Thyroid gland (tissue), 4 donors: Measurements from ENCODE around the gene SMIM22. TPM values are rescaled to one million over a fixed set of nuclear protein-coding genes. Genes with fewer than 3 reads are reported as not detected.

ENCODE experiments used
- DNase-seq, 2 donors: peaks; one replicate each; pipeline ENCODE4 v3.0.0-alpha.2; 2019
- H3K27ac ChIP-seq, 3 donors: fragments of 200-600 bp; sonication (generic); 1 replicate in 2 of 3; 2 replicates in 1 of 3; pipeline ENCODE4 v1.5.1; 2016 to 2019; ENCODE audit warnings: mild to moderate bottlenecking in 1 of 3, moderate library complexity in 1 of 3
- H3K27me3 ChIP-seq: fragments of 200-600 bp; sonication (generic); one replicate; pipeline ENCODE4 v1.5.1; 2019
- H3K36me3 ChIP-seq, 2 donors: fragments of 200-600 bp; sonication (generic); one replicate each; pipeline ENCODE4 v1.5.1; 2016 to 2019
- H3K4me1 ChIP-seq, 2 donors: fragments of 200-600 bp; sonication (generic); one replicate each; pipeline ENCODE4 v1.5.1; 2017 to 2019
- H3K4me3 ChIP-seq, 3 donors: fragments of 200-600 bp; sonication (generic); replicated peaks in 1 of 3; 1 replicate in 2 of 3; 2 replicates in 1 of 3; pipeline ENCODE4 v1.5.1; 2016; ENCODE audit warnings: mild to moderate bottlenecking in 1 of 3
- H3K9me3 ChIP-seq: fragments of 200-600 bp; sonication (generic); one replicate; pipeline ENCODE4 v1.5.1; 2017
- POLR2A ChIP-seq, 2 donors: fragments of 450-650 bp; IDR thresholded peaks; one replicate each; pipeline ENCODE4 v1.6.1; 2017; ENCODE audit warnings: antibody characterized with exemption in 2 of 2, mild to moderate bottlenecking in 2 of 2, moderate library complexity in 1 of 2
- WGBS, 2 donors: methylation state at CpG; one replicate each; pipeline ENCODE4 v1.1.5; 2017; 5-methylcytosine and 5-hydroxymethylcytosine counted together
- intact Hi-C: fragments of 100-400 bp; cut with DNase I; formaldehyde crosslinking; loops from one replicate; pipeline ENCODE4 v1.15.1; 2023
- total RNA-seq, 4 donors: library from RNA; depleted of rRNA; stranded (reverse); fragments of >200 nt; gene quantifications; one replicate each; pipeline ENCODE4 v1.2.3, GENCODE V29; 2016
- TF ChIP-seq, protein P1 (sequence below), 6 experiments: fragments of 200-600 bp in 3 of 6; fragments of 450-650 bp in 3 of 6; sonication (generic) in 3 of 6; IDR thresholded peaks; one replicate each; pipeline ENCODE4 v1.5.1; 2016 to 2019; ENCODE audit warnings: antibody characterized with exemption in 6 of 6, mild to moderate bottlenecking in 2 of 6, inconsistent platforms in 1 of 6, moderate library complexity in 1 of 6

The SMIM22 gene
- total RNA-seq, 4 donors from 2014 or later = not detected

DNA sequence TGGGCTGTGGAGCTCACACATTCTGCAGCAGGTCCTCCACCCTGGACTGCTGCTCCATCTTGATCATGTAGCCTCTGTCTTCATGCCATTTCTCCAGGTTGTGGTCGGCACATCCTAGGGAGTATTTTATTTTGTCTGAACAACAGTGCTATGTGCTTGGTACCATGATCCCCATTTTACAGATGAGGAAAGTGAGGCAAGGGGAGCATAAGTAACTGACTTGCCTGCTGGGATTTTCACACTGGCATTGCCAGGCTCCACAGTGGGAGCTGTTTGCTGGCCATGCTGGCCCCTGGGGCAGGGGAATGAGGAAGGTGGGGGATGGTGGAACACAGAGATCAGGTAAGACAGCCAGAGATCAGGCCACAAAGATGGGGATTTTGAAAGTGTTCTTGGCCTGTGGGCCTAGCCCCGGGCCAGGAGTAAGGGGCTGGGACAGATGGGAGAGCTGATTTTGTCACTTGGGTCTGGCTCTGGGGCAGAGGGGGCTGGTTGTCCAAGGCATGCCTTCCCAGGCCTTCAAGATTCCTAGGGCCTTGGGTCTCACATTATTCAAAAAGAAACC, 18.9 kb upstream of the SMIM22 start:
- no peak for DNase-seq
- no peak overlapping the region for H3K27ac ChIP-seq
- H3K36me3 ChIP-seq = no peaks in the 10 kb centered on the region
- intact Hi-C loops = no loop called here
- TF ChIP-seq POLR2A (IDR thresholded peaks at IDR 0.05) = no peak
- TF ChIP-seq, protein P1, sequence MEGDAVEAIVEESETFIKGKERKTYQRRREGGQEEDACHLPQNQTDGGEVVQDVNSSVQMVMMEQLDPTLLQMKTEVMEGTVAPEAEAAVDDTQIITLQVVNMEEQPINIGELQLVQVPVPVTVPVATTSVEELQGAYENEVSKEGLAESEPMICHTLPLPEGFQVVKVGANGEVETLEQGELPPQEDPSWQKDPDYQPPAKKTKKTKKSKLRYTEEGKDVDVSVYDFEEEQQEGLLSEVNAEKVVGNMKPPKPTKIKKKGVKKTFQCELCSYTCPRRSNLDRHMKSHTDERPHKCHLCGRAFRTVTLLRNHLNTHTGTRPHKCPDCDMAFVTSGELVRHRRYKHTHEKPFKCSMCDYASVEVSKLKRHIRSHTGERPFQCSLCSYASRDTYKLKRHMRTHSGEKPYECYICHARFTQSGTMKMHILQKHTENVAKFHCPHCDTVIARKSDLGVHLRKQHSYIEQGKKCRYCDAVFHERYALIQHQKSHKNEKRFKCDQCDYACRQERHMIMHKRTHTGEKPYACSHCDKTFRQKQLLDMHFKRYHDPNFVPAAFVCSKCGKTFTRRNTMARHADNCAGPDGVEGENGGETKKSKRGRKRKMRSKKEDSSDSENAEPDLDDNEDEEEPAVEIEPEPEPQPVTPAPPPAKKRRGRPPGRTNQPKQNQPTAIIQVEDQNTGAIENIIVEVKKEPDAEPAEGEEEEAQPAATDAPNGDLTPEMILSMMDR (IDR thresholded peaks at IDR 0.05) = no peak
- H3K9me3 ChIP-seq = no peaks in the 10 kb centered on the region
- no peaks in the 10 kb centered on the region for H3K27me3 ChIP-seq
- no peaks in the 10 kb centered on the region for H3K4me1 ChIP-seq
- H3K4me3 ChIP-seq = no peak overlapping the region
- 77 to 97% methylated on average over 2 of the region's 2 CpGs for WGBS, 2 donors

DNA sequence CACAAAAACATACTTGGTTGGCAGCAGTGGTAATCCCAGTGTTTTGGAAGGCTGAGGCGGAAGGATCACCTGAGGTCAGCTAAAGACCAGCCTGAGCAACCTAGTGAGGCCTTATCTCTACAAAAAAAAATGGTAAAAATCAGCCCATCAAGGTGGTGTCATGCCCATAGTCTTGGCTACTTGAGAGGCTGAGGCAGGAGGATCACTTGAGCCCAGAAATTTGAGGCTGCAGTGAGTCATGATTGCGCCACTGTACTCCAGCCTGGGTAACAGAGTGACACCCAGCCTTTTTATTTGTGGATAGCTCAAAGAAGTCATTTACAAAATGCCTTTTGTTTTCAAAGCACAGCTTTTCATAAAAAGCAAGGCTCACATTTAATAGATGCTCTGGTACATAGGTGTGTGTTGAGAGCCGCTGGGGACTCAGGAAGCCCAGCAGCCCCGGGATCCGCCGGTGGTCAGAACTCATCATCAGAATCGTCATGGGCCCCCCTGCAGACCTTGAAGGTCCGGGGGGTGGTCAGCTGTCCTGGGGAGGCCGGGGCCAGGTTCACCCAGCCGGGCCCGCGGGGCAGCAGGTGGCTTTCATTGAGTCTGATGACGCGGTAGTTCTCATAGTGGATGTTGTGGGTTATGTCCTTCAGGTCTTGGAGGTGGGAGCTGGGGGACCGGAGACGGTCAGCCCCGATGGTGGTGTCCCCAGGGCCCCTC, 17.7 kb upstream of the SMIM22 start:
- H3K4me3 ChIP-seq = no peak overlapping the region

DNA sequence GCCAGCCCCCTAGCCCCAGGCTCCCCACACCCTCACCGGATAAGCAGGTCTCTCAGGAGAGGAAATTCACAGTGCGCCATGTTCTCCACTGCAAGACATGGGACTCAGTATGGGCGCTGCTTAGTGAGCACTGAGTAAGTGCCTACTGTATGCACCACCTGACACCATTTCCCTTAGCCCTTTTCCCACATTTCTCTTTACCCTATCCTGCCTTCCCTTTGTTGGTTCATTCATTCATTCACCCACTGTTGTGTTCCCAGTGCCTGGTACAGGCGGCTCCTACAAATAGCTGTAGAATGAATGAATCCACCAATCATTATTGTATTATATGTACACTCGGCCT, 17.1 kb upstream of the SMIM22 start:
- Histone ChIP-seq H3K27ac (no peak overlapping the region), H3K9me3 (no peaks in the 10 kb centered on the region), H3K4me3 (no peak overlapping the region), H3K36me3 (no peaks in the 10 kb centered on the region), H3K27me3 (no peaks in the 10 kb centered on the region), H3K4me1 (no peaks in the 10 kb centered on the region)
- no peak for TF ChIP-seq POLR2A (IDR thresholded peaks at IDR 0.05)
- TF ChIP-seq, protein P1 (IDR thresholded peaks at IDR 0.05) = no peak
- intact Hi-C loops = no loop called here
- 92 to 95% methylated on average over 5 of the region's 5 CpGs for WGBS, 2 donors
- DNase-seq = no peak

More for the DNA sequence above, 17.7 kb upstream of the SMIM22 start:
- Histone ChIP-seq H3K27ac (no peak overlapping the region), H3K36me3 (no peaks in the 10 kb centered on the region), H3K27me3 (no peaks in the 10 kb centered on the region), H3K9me3 (no peaks in the 10 kb centered on the region), H3K4me1 (no peaks in the 10 kb centered on the region)
- intact Hi-C loops = no loop called here
- WGBS, 2 donors = 81 to 86% methylated on average over 12 to 17 of the region's 17 CpGs
- TF ChIP-seq POLR2A (IDR thresholded peaks at IDR 0.05) = no peak
- TF ChIP-seq, protein P1 (IDR thresholded peaks at IDR 0.05) = no peak
- no peak for DNase-seq

DNA sequence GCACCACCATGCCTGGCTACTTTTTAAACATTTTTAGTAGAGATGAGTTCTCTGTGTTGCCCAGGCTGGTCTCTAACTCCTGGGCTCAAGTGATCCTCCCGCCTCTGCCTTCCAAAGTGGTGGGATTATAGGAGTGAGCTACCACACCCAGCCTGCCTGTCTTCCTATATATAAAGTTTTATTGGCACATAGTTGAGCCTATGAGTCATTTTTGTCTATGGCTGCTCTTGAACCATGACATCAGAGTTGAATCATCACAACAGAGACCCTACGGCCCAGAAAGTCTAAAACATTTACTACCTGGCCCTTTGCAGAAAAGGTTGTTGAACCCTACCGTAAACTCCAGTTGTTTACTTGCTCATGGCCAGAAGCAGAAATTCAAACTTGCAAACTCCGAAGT, 14.9 kb upstream of the SMIM22 start:
- H3K36me3 ChIP-seq = no peaks in the 10 kb centered on the region
- H3K27me3 ChIP-seq = no peaks in the 10 kb centered on the region
- H3K27ac ChIP-seq = no peak overlapping the region
- H3K4me3 ChIP-seq = no peak overlapping the region
- H3K9me3 ChIP-seq = no peaks in the 10 kb centered on the region
- no peak for DNase-seq
- 87 to 89% methylated on average over 4 of the region's 4 CpGs for WGBS, 2 donors
- intact Hi-C loops = no loop called here
- H3K4me1 ChIP-seq = no peaks in the 10 kb centered on the region
- TF ChIP-seq POLR2A (IDR thresholded peaks at IDR 0.05) = no peak
- TF ChIP-seq, protein P1 (IDR thresholded peaks at IDR 0.05) = no peak

- Histone ChIP-seq H3K36me3 (no peaks in the 10 kb centered on the region), H3K4me1 (no peaks in the 10 kb centered on the region), H3K27me3 (no peaks in the 10 kb centered on the region), H3K4me3 (no peak overlapping the region), H3K27ac (no peak overlapping the region), H3K9me3 (no peaks in the 10 kb centered on the region)
- WGBS, 2 donors = 84 to 92% methylated on average over 11 to 24 of the region's 25 CpGs
- intact Hi-C loops = no loop called here
- no peak for DNase-seq
- TF ChIP-seq POLR2A (IDR thresholded peaks at IDR 0.05) = no peak
These were observed 11.8 kb upstream of the SMIM22 start for GRCh38 chr16:4783251-4783950.
